ENCODE results near the gene ZNF385D. TPM values are rescaled to one million over a fixed set of nuclear protein-coding genes. Genes with fewer than 3 reads are reported as not detected.

Gene ZNF385D
- total RNA-seq, 6 experiments from 2014 or later, result 0.06 to 2.7 (median 0.59) TPM; not detected in 1

DNA sequence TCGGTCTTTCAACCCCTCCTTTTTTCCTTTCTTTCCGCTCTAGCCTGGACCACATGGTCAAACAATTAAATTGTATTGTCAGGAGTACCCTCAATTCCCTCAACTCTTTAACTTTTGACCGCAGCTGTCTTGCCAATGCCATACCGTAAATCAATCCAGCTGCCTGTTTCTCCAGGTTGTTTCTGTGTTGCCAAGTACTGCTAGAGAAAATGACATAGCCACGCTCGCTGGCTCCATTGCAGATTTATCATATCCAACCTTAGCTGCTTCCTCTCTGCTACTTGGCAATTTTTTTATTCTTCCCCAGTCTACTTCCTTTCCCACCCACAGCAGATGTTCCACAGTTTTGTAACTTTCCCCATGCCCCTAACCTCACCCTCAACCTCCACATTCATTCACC is 60.0 kb downstream of the ZNF385D start:
- WGBS (ENCODE audit: insufficient coverage, low coverage, low lambda C conversion rate, missing lambda C conversion rate), result 80% methylated on average over 6 of the region's 6 CpGs
- intact Hi-C loops (cut with DNase I), result no loop called here
- no peak for TF ChIP-seq POLR2A (IDR thresholded peaks at IDR 0.05)
- TF ChIP-seq, protein P1, sequence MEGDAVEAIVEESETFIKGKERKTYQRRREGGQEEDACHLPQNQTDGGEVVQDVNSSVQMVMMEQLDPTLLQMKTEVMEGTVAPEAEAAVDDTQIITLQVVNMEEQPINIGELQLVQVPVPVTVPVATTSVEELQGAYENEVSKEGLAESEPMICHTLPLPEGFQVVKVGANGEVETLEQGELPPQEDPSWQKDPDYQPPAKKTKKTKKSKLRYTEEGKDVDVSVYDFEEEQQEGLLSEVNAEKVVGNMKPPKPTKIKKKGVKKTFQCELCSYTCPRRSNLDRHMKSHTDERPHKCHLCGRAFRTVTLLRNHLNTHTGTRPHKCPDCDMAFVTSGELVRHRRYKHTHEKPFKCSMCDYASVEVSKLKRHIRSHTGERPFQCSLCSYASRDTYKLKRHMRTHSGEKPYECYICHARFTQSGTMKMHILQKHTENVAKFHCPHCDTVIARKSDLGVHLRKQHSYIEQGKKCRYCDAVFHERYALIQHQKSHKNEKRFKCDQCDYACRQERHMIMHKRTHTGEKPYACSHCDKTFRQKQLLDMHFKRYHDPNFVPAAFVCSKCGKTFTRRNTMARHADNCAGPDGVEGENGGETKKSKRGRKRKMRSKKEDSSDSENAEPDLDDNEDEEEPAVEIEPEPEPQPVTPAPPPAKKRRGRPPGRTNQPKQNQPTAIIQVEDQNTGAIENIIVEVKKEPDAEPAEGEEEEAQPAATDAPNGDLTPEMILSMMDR (IDR thresholded peaks at IDR 0.05), result no peak
- no peaks in the 10 kb centered on the region for H3K9me3 ChIP-seq
- H3K4me1 ChIP-seq, result no peaks in the 10 kb centered on the region
- no peaks in the 10 kb centered on the region for H3K27me3 ChIP-seq
- H3K4me3 ChIP-seq, result no peak overlapping the region
- H3K27ac ChIP-seq, result no peak overlapping the region
- DNase-seq (no peak), ATAC-seq (no peak)
- H3K36me3 ChIP-seq, result no peaks in the 10 kb centered on the region

DNA sequence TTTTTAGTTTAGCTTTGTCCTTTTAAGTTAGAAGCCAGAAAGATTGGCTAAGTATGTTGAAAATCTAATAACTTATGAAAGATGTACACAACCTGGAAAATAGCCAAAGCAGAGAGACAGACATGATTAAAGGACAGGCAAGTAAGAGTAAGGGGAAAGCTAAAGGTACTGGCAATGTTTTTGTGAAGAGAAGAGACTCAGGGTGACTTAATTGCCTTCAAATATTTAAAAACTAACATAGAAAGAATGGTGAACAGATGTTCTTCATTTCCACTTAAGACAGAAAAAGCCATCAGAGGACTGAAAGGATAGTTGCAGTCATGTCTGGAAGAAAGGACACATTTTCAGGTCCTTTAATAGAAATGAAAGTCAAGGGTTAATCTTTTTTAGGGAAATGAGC is 68.8 kb downstream of the ZNF385D start:
- DNase-seq (no peak), ATAC-seq (no peak)
- TF ChIP-seq POLR2A (IDR thresholded peaks at IDR 0.05), result no peak
- TF ChIP-seq, protein P1 (IDR thresholded peaks at IDR 0.05), result no peak
- H3K4me1 ChIP-seq, result no peaks in the 10 kb centered on the region
- H3K9me3 ChIP-seq, result no peaks in the 10 kb centered on the region
- intact Hi-C loops (cut with DNase I), result no loop called here
- H3K36me3 ChIP-seq, result no peaks in the 10 kb centered on the region
- H3K27me3 ChIP-seq, result no peaks in the 10 kb centered on the region
- no peak overlapping the region for H3K27ac ChIP-seq
- H3K4me3 ChIP-seq, result no peak overlapping the region

DNA sequence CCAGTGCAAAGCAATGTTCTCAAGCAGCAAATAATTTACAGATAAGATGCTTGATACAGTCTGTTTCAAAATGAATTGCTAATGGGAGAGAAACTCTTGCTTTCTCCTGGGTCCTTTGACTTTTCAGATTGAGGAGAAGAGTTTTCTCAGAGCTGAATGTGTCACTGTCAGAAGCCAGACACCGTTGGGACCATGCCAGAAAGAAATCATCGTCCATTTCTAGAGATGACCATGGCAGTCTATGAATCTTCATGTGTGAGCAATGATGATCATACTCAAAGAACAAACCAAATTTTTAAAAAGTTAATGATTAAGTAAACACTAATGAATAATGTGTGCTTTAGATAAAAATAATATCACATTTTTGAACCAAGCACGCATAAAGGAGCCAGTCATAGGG is 77.6 kb downstream of the ZNF385D start:
- intact Hi-C loops (cut with DNase I), result no loop called here

DNA sequence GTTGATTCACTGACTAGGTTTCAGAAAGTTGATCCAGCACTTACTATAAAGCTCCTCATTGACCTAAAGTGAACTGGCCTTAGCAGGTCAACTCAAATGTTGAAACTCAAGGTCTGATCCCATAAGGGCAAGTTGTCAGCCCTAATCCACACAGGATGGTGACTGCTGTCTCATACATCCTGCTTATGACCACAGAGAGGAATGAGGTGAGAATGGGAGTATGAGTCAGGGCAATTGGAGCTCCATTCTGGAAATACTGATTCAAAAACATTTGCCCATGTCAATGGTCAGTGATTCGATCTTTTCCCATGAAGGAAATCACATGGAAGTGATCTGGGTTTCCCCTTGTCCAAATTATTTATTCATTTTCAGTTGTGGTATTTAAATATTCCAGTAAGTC is 78.7 kb downstream of the ZNF385D start:
- Histone ChIP-seq H3K4me1 (no peaks in the 10 kb centered on the region), H3K27ac (no peak overlapping the region), H3K4me3 (no peak overlapping the region), H3K27me3 (no peaks in the 10 kb centered on the region), H3K36me3 (no peaks in the 10 kb centered on the region), H3K9me3 (no peaks in the 10 kb centered on the region)
- TF ChIP-seq, protein P1 (IDR thresholded peaks at IDR 0.05), result no peak
- no peak for TF ChIP-seq POLR2A (IDR thresholded peaks at IDR 0.05)
- ATAC-seq (peak in 2 of 4 donors; percentile 25 to 49), DNase-seq (no peak)
- WGBS (ENCODE audit: insufficient coverage, low coverage, low lambda C conversion rate, missing lambda C conversion rate), result 70% methylated on average over 1 of the region's 1 CpG
- intact Hi-C loops (cut with DNase I), result no loop called here

More for the DNA sequence above, 77.6 kb downstream of the ZNF385D start:
- Histone ChIP-seq H3K27ac (no peak overlapping the region), H3K36me3 (no peaks in the 10 kb centered on the region), H3K4me1 (no peaks in the 10 kb centered on the region), H3K27me3 (no peaks in the 10 kb centered on the region), H3K9me3 (no peaks in the 10 kb centered on the region), H3K4me3 (no peak overlapping the region)
- WGBS (ENCODE audit: insufficient coverage, low coverage, low lambda C conversion rate, missing lambda C conversion rate), result 40% methylated on average over 3 of the region's 3 CpGs
- DNase-seq, result no peak
- ATAC-seq, result no peak
- TF ChIP-seq, protein P1 (IDR thresholded peaks at IDR 0.05), result no peak

DNA sequence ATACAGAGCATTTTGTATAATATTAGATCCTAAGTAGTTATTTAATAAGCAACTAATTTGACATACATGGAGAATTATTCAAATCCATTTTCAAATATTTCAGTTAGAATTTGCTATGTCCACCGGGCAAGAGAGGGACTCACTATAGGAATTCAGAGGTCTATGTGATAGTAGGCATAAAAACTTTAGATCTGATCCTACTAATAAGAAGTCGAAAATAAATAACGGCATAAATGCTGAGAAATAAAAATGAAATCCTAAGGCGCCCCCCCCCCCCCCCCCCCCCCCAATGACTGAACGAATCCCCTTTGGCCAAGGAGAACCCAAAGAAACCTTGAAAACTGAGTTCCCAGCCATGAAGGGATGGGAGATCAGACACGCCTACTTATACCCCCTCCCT is 80.6 kb downstream of the ZNF385D start:
- H3K4me1 ChIP-seq, result peaks cover 0 to 2% (median 0%) of the 10 kb centered on the region in 4 donors
- no peaks in the 10 kb centered on the region for H3K27me3 ChIP-seq
- 67% methylated on average over 6 of the region's 6 CpGs for WGBS (ENCODE audit: insufficient coverage, low coverage, low lambda C conversion rate, missing lambda C conversion rate)
- intact Hi-C loops (cut with DNase I), result no loop called here
- H3K36me3 ChIP-seq, result no peaks in the 10 kb centered on the region
- ATAC-seq, result no peak
- TF ChIP-seq POLR2A (IDR thresholded peaks at IDR 0.05), result no peak
- DNase-seq, result no peak
- no peak overlapping the region for H3K4me3 ChIP-seq
- no peaks in the 10 kb centered on the region for H3K9me3 ChIP-seq
- no peak overlapping the region for H3K27ac ChIP-seq

Measured in right lobe of liver (tissue), 6 donors.